Mesodermal cell (in vitro differentiated cells): ENCODE data around the gene PCDHA11.
"Not testable (repeated sequence)": the region's sequence is repeated elsewhere in the genome, so short reads cannot be mapped to it uniquely, and the experiment has no call there.

Experiments used
- H3K27ac ChIP-seq: 2 replicates; pipeline ENCODE4 v1.7.0; 2013; ENCODE audit warnings: mild to moderate bottlenecking, low read depth, low read length, moderate library complexity; ENCODE audit not compliant: severe bottlenecking
- H3K36me3 ChIP-seq: 2 replicates; pipeline ENCODE4 v1.7.1; 2013; ENCODE audit warnings: mild to moderate bottlenecking, low read length, moderate library complexity; ENCODE audit not compliant: control insufficient read depth, insufficient read depth
- H3K4me1 ChIP-seq: one replicate; pipeline ENCODE4 v1.7.1; 2013; ENCODE audit warnings: mild to moderate bottlenecking, low read length; ENCODE audit not compliant: insufficient read depth, control insufficient read depth, poor library complexity, severe bottlenecking
- H3K4me3 ChIP-seq: 2 replicates; pipeline ENCODE4 v1.7.0; 2013; ENCODE audit warnings: low read length, control low read depth, mild to moderate bottlenecking; ENCODE audit not compliant: insufficient read depth, poor library complexity, severe bottlenecking; ENCODE audit errors: extremely low read depth
- H3K9me3 ChIP-seq: 2 replicates; pipeline ENCODE4 v1.7.1; 2013; ENCODE audit warnings: mild to moderate bottlenecking, low read length, moderate library complexity; ENCODE audit not compliant: control insufficient read depth
- WGBS, 2 experiments: methylation state at CpG; one replicate each; pipeline ENCODE4 v1.1.5; 2013; ENCODE audit warnings: missing lambda C conversion rate in 2 of 2; ENCODE audit not compliant: insufficient coverage in 2 of 2; 5-methylcytosine and 5-hydroxymethylcytosine counted together

PCDHA11 gene

GRCh38 chr5:140857177-140857986 lies 11.4 kb upstream of the PCDHA11 start:
- H3K27ac ChIP-seq, result no peak overlapping the region
- WGBS, 2 experiments, result 98% methylated on average over 83 to 92 of the region's 94 CpGs
- H3K4me3 ChIP-seq, result no peak overlapping the region
- H3K4me1 ChIP-seq, result no peaks in the 10 kb centered on the region
- peaks cover 5% of the 10 kb centered on the region for H3K9me3 ChIP-seq
- H3K36me3 ChIP-seq, result peaks cover 7% of the 10 kb centered on the region

- 95 to 96% methylated on average over 22 of the region's 22 CpGs for WGBS, 2 experiments
- Histone ChIP-seq H3K36me3 (peaks cover 8% of the 10 kb centered on the region), H3K4me1 (no peaks in the 10 kb centered on the region), H3K4me3 (no peak overlapping the region), H3K27ac (no peak overlapping the region), H3K9me3 (peaks cover 5% of the 10 kb centered on the region)
Observed at GRCh38 chr5:140857987-140858240, 10.8 kb upstream of the PCDHA11 start.

DNA sequence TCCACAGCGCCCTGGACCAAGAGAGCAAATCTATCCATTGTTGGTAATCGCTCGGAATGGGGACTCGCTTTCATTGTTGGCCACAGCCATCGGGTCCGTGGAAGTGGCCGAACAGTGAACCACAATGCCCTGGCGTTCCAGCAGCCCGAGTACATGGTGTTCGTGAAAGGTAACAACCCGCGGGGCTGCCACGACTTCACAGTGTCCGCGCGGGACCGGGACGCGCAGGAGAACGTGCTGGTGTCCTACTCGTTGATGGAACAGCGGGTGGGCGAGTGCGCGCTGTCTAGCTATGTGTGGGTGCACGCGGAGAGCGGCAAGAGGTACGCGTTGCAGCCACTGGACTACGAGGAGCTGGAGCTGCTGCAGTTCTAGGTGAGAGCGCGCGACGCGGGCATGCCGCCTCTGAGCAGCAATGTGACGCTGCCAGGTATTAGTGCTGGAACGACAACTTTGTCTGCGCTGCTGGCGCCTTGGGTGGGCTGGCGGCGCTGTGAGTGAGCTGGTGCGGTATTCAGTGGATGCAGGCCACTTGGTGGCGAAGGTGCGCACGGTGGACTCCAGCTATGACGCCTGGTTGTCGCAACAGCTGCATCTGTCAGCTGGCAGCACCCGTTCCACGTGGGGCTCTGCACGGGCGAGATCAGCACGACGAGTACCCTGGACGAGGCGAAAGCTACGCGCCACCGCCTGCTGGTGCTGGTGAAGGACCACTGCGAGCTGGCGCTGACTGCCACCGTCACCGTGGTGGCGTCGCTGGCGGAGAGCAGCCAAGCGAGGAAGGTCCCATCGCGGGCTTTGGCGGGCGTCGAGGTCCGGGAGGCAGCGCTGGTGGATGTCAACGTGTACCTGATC lies 6.1 kb upstream of the PCDHA11 start:
- H3K4me3 ChIP-seq, result no peak overlapping the region
- 93 to 95% methylated on average over 76 of the region's 76 CpGs for WGBS, 2 experiments
- H3K4me1 ChIP-seq, result no peaks in the 10 kb centered on the region
- H3K36me3 ChIP-seq, result peaks cover 8% of the 10 kb centered on the region
- no peak overlapping the region for H3K27ac ChIP-seq
- peaks cover 5% of the 10 kb centered on the region for H3K9me3 ChIP-seq

GRCh38 chr5:140869555-140869886 lies 764 bp downstream of the PCDHA11 start:
- peak overlapping the region; percentile 47 for H3K4me3 ChIP-seq
- 92 to 96% methylated on average over 5 of the region's 5 CpGs for WGBS, 2 experiments

GRCh38 chr5:140870221-140871201 lies 1.8 kb downstream of the PCDHA11 start:
- no peaks in the 10 kb centered on the region for H3K36me3 ChIP-seq
- H3K27ac ChIP-seq, result no peak overlapping the region
- H3K4me1 ChIP-seq, result no peaks in the 10 kb centered on the region
- H3K4me3 ChIP-seq, result no peak overlapping the region
- 96 to 98% methylated on average over 100 to 114 of the region's 114 CpGs for WGBS, 2 experiments
- peaks cover 12% of the 10 kb centered on the region for H3K9me3 ChIP-seq

More at GRCh38 chr5:140869555-140869886, 764 bp downstream of the PCDHA11 start:
- Histone ChIP-seq H3K4me1 (no peaks in the 10 kb centered on the region), H3K9me3 (peaks cover 12% of the 10 kb centered on the region), H3K36me3 (no peaks in the 10 kb centered on the region), H3K27ac (peak overlapping the region; percentile 26)

DNA sequence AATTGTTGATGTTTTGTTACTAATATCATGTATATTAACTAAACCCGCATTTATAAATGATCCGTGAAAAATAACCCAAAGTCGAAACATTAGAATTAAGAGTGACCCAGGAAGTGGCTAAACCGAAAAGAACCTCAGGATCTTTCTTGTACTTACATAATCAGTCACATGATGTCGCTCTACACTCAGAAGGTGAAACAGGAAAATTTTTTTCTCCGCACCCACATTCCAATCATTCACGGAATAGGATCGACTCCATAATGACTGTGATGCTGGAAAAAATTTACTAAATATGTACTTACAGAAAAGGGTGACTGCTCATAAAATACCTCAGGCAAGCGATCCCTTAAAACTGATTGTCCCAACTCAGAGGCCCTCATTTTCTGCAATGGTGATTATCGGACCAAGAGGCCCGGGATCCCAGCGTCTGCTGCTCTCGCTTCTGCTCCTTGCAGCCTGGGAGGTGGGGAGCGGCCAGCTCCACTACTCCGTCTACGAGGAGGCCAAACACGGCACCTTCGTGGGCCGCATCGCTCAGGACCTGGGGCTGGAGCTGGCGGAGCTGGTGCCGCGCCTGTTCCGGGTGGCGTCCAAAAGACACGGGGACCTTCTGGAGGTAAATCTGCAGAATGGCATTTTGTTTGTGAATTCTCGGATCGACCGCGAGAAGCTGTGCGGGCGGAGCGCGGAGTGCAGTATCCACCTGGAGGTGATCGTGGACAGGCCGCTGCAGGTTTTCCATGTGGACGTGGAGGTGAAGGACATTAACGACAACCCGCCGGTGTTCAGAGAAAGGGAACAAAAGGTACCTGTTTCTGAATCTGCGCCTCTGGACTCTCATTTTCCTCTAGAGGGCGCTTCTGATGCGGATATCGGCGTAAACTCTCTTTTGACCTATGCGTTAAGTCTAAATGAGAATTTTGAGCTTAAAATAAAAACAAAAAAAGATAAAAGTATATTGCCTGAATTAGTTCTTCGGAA lies 6.6 kb downstream of the PCDHA11 start, which contains the start of gene PCDHA12:
Gene PCDHA12, plus strand, starts transcription at position 224 of the 981 bp plus-strand sequence. Its CDS starts 165 bp downstream, at position 389.
- peak within 1 kb of the TSS; percentile 50 for H3K27ac ChIP-seq
- 48 to 50% methylated on average over 24 to 30 of the region's 47 CpGs for WGBS, 2 experiments
- H3K36me3 ChIP-seq, result peaks cover 16% of the 10 kb centered on the region
- H3K4me3 ChIP-seq, result peak within 1 kb of the TSS; percentile 43
- no peaks in the 10 kb centered on the region for H3K4me1 ChIP-seq
- peaks cover 5% of the 10 kb centered on the region for H3K9me3 ChIP-seq

DNA sequence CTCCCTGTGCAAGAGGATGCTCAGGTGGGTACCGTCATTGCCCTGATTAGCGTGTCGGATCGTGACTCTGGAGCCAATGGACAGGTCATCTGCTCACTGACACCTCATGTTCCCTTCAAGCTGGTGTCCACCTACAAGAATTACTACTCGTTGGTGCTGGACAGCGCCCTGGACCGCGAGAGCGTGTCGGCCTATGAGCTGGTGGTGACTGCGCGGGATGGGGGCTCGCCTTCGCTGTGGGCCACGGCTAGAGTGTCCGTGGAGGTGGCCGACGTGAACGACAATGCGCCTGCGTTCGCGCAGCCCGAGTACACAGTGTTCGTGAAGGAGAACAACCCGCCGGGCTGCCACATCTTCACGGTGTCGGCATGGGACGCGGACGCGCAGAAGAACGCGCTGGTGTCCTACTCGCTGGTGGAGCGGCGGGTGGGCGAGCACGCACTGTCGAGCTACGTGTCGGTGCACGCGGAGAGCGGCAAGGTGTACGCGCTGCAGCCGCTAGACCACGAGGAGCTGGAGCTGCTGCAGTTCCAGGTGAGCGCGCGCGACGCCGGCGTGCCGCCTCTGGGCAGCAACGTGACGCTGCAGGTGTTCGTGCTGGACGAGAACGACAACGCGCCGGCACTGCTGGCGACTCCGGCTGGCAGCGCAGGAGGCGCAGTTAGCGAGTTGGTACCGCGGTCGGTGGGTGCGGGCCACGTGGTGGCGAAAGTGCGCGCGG lies 7.9 kb downstream of the PCDHA11 start:
- 96 to 98% methylated on average over 71 to 75 of the region's 80 CpGs for WGBS, 2 experiments
- not testable (repeated sequence) for H3K4me1 ChIP-seq, H3K9me3 ChIP-seq, H3K4me3 ChIP-seq, H3K27ac ChIP-seq
- peaks cover 16% of the 10 kb centered on the region for H3K36me3 ChIP-seq

DNA sequence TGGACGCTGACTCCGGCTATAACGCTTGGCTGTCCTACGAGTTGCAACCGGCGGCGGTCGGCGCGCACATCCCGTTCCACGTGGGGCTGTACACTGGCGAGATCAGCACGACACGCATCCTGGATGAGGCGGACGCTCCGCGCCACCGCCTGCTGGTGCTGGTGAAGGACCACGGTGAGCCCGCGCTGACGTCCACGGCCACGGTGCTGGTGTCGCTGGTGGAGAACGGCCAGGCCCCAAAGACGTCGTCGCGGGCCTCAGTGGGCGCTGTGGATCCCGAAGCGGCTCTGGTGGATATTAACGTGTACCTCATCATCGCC lies 8.5 kb downstream of the PCDHA11 start:
- peaks cover 21% of the 10 kb centered on the region for H3K36me3 ChIP-seq
- no peak overlapping the region for H3K4me3 ChIP-seq
- H3K9me3 ChIP-seq, result no peaks in the 10 kb centered on the region
- no peak overlapping the region for H3K27ac ChIP-seq
- 95 to 97% methylated on average over 35 to 37 of the region's 37 CpGs for WGBS, 2 experiments
- H3K4me1 ChIP-seq, result no peaks in the 10 kb centered on the region

- WGBS, 2 experiments, result 72 to 87% methylated on average over 13 to 19 of the region's 35 CpGs
- Histone ChIP-seq H3K4me3 (peak within 1 kb of the TSS; percentile 17), H3K9me3 (no peaks in the 10 kb centered on the region), H3K27ac (no peak within 1 kb of the TSS), H3K4me1 (no peaks in the 10 kb centered on the region), H3K36me3 (peaks cover 23% of the 10 kb centered on the region)
Observed at GRCh38 chr5:140881889-140882590, 13.3 kb downstream of the PCDHA11 start, which contains the start of gene PCDHA13. PCDHA13 (plus strand) TSS chr5:140882124; CDS start chr5:140882269, 145 bp downstream.
